GM12878 (cell line): ENCODE data around the gene IPP.

Experiments
- BCL11A ChIP-seq: IDR thresholded peaks from 2 replicates; pipeline ENCODE4 v1.6.1; 2011; ENCODE audit warnings: low read depth, low read length
- BCL3 ChIP-seq: IDR thresholded peaks from 2 replicates; pipeline ENCODE4 v1.6.1; 2011; ENCODE audit warnings: borderline replicate concordance, low read depth, mild to moderate bottlenecking, moderate library complexity, low read length; ENCODE audit not compliant: insufficient read depth, poor library complexity, severe bottlenecking
- CBX3 ChIP-seq: fragments of 200-600 bp; sonication (generic); IDR thresholded peaks from 2 replicates; pipeline ENCODE4 v1.6.1; 2016; ENCODE audit warnings: low read depth, borderline replicate concordance
- EZH2 ChIP-seq: IDR thresholded peaks from 2 replicates; pipeline ENCODE4 v1.6.1; 2012; ENCODE audit warnings: low read depth, mild to moderate bottlenecking, control low read depth, inconsistent platforms, low read length, borderline replicate concordance; ENCODE audit not compliant: control insufficient read depth
- FOS ChIP-seq: IDR thresholded peaks from 3 replicates; pipeline ENCODE4 v1.6.1; 2011; ENCODE audit warnings: borderline replicate concordance; ENCODE audit not compliant: insufficient read length; ENCODE audit errors: extremely low read depth
- JUNB ChIP-seq: IDR thresholded peaks from 2 replicates; pipeline ENCODE4 v1.6.1; 2016; ENCODE audit warnings: antibody characterized with exemption, mild to moderate bottlenecking
- POLR2A ChIP-seq: IDR thresholded peaks from 2 replicates; pipeline ENCODE4 v1.6.1; 2011; ENCODE audit warnings: low read depth, mild to moderate bottlenecking, low read length
- POLR2AphosphoS5 ChIP-seq: IDR thresholded peaks from 2 replicates; pipeline ENCODE4 v1.6.1; 2011; ENCODE audit warnings: mild to moderate bottlenecking, low read length, inconsistent platforms
- RELB ChIP-seq: fragments of 450-650 bp; IDR thresholded peaks from 2 replicates; pipeline ENCODE4 v1.6.1; 2017; ENCODE audit warnings: low read depth, mild to moderate bottlenecking, moderate library complexity
- SMC3 ChIP-seq: IDR thresholded peaks from 2 replicates; pipeline ENCODE4 v1.6.1; 2011; ENCODE audit warnings: low read length, improper control_type of control experiment, borderline replicate concordance
- TARDBP ChIP-seq: IDR thresholded peaks from 2 replicates; pipeline ENCODE4 v1.6.1; 2016; ENCODE audit warnings: borderline replicate concordance
- YY1 ChIP-seq: IDR thresholded peaks from 2 replicates; pipeline ENCODE4 v1.6.1; 2011; ENCODE audit warnings: low read depth, mild to moderate bottlenecking, low read length
- TF ChIP-seq, protein P1 (sequence below), 3 experiments: IDR thresholded peaks in 2 of 3; conservative IDR thresholded peaks in 1 of 3; 2 replicates each; pipeline ENCODE4 v1.5.1; 2011; ENCODE audit warnings: low read depth in 3 of 3, low read length in 3 of 3, mild to moderate bottlenecking in 3 of 3, control low read depth in 2 of 3, moderate library complexity in 2 of 3, inconsistent platforms in 1 of 3, mixed read lengths in 1 of 3; ENCODE audit not compliant: control insufficient read depth in 2 of 3, insufficient read depth in 1 of 3; ENCODE audit errors: extremely low read depth in 1 of 3
- TF ChIP-seq, protein P2 (sequence below): IDR thresholded peaks from 2 replicates; pipeline ENCODE4 v1.6.1; 2011; ENCODE audit warnings: borderline replicate concordance, low read depth, mild to moderate bottlenecking, moderate library complexity, mixed read lengths, low read length; ENCODE audit not compliant: insufficient read depth; ENCODE audit errors: extremely low read length

GRCh38 chr1:45677751-45678245 is 72.7 kb downstream of the IPP start:
- TF ChIP-seq, protein P1, sequence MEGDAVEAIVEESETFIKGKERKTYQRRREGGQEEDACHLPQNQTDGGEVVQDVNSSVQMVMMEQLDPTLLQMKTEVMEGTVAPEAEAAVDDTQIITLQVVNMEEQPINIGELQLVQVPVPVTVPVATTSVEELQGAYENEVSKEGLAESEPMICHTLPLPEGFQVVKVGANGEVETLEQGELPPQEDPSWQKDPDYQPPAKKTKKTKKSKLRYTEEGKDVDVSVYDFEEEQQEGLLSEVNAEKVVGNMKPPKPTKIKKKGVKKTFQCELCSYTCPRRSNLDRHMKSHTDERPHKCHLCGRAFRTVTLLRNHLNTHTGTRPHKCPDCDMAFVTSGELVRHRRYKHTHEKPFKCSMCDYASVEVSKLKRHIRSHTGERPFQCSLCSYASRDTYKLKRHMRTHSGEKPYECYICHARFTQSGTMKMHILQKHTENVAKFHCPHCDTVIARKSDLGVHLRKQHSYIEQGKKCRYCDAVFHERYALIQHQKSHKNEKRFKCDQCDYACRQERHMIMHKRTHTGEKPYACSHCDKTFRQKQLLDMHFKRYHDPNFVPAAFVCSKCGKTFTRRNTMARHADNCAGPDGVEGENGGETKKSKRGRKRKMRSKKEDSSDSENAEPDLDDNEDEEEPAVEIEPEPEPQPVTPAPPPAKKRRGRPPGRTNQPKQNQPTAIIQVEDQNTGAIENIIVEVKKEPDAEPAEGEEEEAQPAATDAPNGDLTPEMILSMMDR (IDR thresholded peaks at IDR 0.05 in 2 of 3, conservative IDR thresholded peaks at IDR 0.05 in 1 of 3; ENCODE audit: control insufficient read depth in 2 of 3, extremely low read depth in 1 of 3, insufficient read depth in 1 of 3, low read depth in 3 of 3, low read length in 3 of 3), result no peak
- TF ChIP-seq TARDBP (no peak), YY1 (no peak), POLR2AphosphoS5 (no peak), JUNB (no peak), RELB (no peak), CBX3 (no peak), POLR2A (no peak), SMC3 (no peak), BCL3 (no peak), FOS (no peak), BCL11A (no peak), EZH2 (no peak)
- TF ChIP-seq, protein P2, sequence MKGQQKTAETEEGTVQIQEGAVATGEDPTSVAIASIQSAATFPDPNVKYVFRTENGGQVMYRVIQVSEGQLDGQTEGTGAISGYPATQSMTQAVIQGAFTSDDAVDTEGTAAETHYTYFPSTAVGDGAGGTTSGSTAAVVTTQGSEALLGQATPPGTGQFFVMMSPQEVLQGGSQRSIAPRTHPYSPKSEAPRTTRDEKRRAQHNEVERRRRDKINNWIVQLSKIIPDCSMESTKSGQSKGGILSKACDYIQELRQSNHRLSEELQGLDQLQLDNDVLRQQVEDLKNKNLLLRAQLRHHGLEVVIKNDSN, result no peak
